Germinal center (tissue), 1 donor: ENCODE measurements around the gene ACP6.
"Not testable (repeated sequence)": the region's sequence is repeated elsewhere in the genome, so short reads cannot be mapped to it uniquely, and the experiment has no call there.

Experiments
- DNase-seq: peaks from one replicate; pipeline ENCODE4 v3.0.0; 2012; ENCODE audit warnings: mixed read lengths, low spot score

ACP6 gene

GRCh38 chr1:147670319-147671001, at the start of gene ACP6:
ACP6 (minus strand) TSS chr1:147670524; CDS start chr1:147670048, 476 bp downstream.
- peak; percentile 87 for DNase-seq

GRCh38 chr1:147719711-147720225, 49.4 kb upstream of the ACP6 start:
- DNase-seq = no peak

- no peak for DNase-seq
Observed at GRCh38 chr1:147719029-147719698, 48.8 kb upstream of the ACP6 start.

- no peak for DNase-seq
Observed at GRCh38 chr1:147717706-147718097, 47.4 kb upstream of the ACP6 start.

GRCh38 chr1:147717051-147717705, 46.9 kb upstream of the ACP6 start:
- no peak for DNase-seq

GRCh38 chr1:147712605-147713004, 42.3 kb upstream of the ACP6 start:
- DNase-seq = no peak

GRCh38 chr1:147700042-147701006, 30.0 kb upstream of the ACP6 start:
- DNase-seq = peak; percentile 46

GRCh38 chr1:147699686-147700041, 29.3 kb upstream of the ACP6 start:
- no peak for DNase-seq

GRCh38 chr1:147683163-147683763, 12.9 kb upstream of the ACP6 start:
- DNase-seq = no peak

GRCh38 chr1:147680608-147681235, 10.4 kb upstream of the ACP6 start:
- not testable (repeated sequence) for DNase-seq

- DNase-seq = not testable (repeated sequence)
Observed at GRCh38 chr1:147677681-147678080, 7.4 kb upstream of the ACP6 start.

- DNase-seq = no peak
Observed at GRCh38 chr1:147676311-147677085, 6.2 kb upstream of the ACP6 start.

GRCh38 chr1:147673816-147674215, 3.5 kb upstream of the ACP6 start:
- DNase-seq = no peak

GRCh38 chr1:147673406-147673805, 3.1 kb upstream of the ACP6 start:
- no peak for DNase-seq

- DNase-seq = peak; percentile 37
Observed at GRCh38 chr1:147669469-147670318, 630 bp downstream of the ACP6 start.

- DNase-seq = no peak
Observed at GRCh38 chr1:147665521-147665920, 4.8 kb downstream of the ACP6 start.

GRCh38 chr1:147664206-147664605, 6.1 kb downstream of the ACP6 start:
- no peak for DNase-seq

- no peak for DNase-seq
Observed at GRCh38 chr1:147654511-147654910, 15.8 kb downstream of the ACP6 start.

- DNase-seq = no peak
Observed at GRCh38 chr1:147652306-147652705, 18.0 kb downstream of the ACP6 start.
